ENCODE results near the gene LRBA. TPM values are rescaled to one million over a fixed set of nuclear protein-coding genes. Genes with fewer than 3 reads are reported as not detected.
"Not testable (repeated sequence)": the region's sequence is repeated elsewhere in the genome, so short reads cannot be mapped to it uniquely, and the experiment has no call there.

The LRBA gene
- polyA plus RNA-seq, 4 donors: 56.5 to 78.7 (median 64.2) TPM

- DNase-seq (ENCODE audit: low read depth in 4 of 4, low spot score in 2 of 4): no peak
Observed at GRCh38 chr4:150978738-150979575, 36.1 kb downstream of the LRBA start.

DNA sequence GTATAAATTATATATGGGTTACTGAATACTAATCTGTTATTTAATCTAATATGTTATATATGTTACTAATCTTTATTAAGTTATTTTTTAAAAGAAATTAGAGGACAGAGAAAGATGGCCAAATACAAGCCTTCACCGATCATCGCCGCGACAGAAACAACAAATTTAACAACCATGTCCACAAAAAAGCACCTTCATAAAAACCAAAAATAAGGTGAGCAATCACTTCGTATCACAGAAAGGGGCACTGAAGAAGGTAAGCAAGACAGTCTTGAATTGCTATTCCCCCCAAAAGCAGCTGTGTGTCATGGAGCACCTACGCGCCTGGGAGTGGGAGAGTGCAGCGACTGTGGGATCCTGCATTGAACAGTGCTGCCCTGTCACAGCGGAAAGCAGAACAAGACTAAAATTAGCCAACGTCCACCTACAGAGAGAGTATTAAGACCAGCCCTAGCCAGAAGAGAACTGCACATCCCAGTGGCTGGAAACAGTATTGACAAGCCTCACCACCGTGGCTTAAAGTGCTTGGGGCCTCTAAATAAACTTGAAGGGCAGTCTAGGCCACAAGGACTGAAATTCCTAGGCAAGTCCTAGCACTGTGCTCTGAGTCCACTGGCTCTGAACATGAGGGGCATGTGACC is 38.5 kb downstream of the LRBA start:
- no peak for DNase-seq (ENCODE audit: low read depth in 4 of 4, low spot score in 2 of 4)

- DNase-seq (ENCODE audit: low read depth in 4 of 4, low spot score in 2 of 4): no peak
Observed at GRCh38 chr4:150974750-150975149, 40.3 kb downstream of the LRBA start.

- DNase-seq (ENCODE audit: low read depth in 4 of 4, low spot score in 2 of 4): no peak
Observed at GRCh38 chr4:150974252-150974640, 40.8 kb downstream of the LRBA start.

- DNase-seq (ENCODE audit: low read depth in 4 of 4, low spot score in 2 of 4): peak in 1 of 4 donors; percentile 13
Observed at GRCh38 chr4:150973626-150974251, 41.3 kb downstream of the LRBA start.

DNA sequence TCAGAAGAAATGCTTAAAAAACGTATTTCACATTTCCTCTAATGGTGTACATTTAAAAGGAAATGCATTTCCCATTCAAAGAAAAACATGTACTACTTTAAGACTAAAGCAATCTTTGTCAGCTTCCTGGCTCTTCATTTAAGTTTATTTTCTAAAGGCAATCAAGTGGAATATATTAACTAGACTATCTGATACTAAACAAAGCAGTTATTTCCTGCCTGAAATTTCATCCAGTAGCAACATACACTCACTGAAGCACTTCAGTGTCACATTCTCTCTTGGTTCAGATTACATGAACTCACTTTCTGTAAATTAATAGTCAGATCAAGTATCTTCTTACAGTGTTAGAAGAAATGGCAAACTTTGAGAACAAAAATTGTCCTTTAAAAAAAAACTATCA is 42.5 kb downstream of the LRBA start:
- peak in 2 of 4 donors; percentile 21 to 37 for DNase-seq (ENCODE audit: low read depth in 4 of 4, low spot score in 2 of 4)

DNA sequence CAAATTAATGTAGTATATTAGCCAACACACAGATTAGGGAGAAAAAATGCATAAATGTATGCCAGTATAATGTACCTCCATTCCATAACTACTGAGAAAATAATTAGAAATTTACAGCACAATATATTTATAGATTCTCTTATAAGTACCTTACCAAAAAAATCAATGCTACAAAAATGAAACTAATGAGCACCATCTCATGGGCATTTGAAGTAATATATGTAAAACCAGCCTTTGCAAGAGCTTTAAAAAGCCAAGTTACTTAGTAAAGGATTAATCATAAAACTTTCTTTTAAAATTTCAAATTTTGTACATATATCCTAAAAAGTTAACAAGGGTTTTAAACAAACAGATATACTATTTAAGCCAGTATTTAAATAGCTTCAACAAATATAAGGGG is 43.2 kb downstream of the LRBA start:
- DNase-seq (ENCODE audit: low read depth in 4 of 4, low spot score in 2 of 4): no peak

DNA sequence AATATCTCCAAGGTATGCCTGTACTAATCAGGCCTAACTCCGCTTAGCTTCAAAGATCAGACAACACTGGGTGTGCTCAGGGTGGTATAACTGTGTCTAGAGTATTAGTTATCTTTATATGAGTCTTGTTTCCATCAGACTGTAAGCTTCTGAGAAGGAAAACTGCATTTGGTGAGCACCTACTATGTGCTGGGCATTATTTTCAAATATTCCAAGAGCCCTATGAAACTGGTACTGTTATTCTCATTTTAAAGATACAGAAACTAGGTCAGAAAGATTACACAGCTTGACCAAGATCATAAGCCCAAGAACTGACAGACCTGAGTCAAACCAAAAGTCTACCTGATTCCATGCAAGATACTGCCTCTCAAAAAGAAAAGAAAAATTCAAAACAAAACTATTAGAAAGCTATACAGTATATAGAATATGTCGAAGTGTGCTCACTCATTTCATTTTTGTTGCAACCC is 44.4 kb downstream of the LRBA start:
- no peak for DNase-seq (ENCODE audit: low read depth in 4 of 4, low spot score in 2 of 4)

- no peak for DNase-seq (ENCODE audit: low read depth in 4 of 4, low spot score in 2 of 4)
Observed at GRCh38 chr4:150964754-150965153, 50.3 kb downstream of the LRBA start.

DNA sequence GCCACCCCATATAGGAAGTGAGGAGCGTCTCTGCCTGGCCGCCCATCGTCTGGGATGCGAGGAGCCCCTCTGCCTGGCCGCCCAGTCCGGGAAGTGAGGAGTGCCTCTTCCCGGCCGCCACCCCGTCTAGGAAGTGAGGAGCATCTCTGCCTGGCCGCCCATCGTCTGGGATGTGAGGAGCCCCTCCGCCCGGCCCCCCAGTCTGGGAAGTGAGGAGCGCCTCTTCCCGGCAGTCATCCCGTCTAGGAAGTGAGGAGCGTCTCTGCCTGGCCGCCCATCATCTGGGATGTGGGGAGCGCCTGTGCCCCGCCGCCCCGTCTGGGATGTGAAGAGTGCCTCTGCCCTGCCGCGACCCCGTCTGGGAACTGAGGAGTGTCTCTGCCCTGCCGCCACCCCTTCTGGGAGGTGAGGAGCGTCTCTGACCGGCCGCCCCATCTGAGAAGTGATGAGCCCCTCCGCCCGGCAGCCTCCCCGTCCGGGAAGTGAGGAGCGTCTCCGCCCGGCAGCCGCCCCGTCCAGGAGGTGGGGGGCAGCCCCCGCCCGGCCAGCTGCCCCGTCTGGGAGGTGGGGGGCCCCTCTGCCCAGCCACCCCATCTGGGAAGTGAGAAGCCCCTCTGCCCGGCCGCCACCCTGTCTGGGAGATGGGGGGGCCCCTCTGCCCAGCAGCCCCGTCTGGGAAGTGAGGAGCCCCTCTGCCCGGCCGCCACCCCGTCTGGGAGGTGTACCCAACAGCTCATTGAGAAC is 51.3 kb downstream of the LRBA start:
- not testable (repeated sequence) for DNase-seq (ENCODE audit: low read depth in 4 of 4, low spot score in 2 of 4)

- no peak for DNase-seq (ENCODE audit: low read depth in 4 of 4, low spot score in 2 of 4)
Observed at GRCh38 chr4:150962245-150962644, 52.8 kb downstream of the LRBA start.

DNA sequence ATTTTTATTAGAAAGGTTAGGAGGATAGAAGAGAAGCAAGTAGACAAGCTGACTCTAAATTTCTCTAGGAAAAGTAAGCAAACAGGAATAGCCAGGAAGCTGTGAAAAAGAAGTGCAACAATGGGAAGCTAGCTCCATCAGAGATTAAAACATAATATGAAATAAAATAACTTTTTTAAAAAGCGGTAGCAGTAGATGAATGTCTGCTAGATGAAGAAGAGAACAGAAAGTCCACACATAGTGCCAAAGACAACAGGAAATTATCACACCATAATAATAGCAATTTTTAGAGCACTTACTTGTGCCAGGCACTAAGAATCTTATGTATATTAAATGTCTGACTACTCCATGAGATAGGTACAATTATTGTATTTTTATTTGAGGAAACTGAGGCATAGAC is 53.5 kb downstream of the LRBA start:
- no peak for DNase-seq (ENCODE audit: low read depth in 4 of 4, low spot score in 2 of 4)

DNA sequence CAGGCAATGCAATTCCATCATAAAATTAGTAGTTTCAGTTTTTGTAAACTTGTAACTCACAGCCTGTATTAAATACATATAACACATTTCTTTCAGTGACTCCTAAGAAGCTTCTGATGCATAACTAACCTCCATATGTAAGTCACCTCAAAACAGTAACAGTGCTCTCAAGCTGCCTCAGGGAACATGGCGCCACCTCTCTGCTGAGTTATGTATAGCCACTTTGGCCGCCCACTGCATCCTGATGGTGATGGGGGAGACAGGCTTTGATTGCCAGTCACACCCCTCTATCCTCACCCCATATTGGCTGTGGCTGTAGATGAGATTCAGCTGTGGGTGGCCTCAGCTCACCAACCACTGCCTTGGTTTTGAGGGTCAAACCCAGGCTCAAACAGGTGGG is 54.3 kb downstream of the LRBA start:
- no peak for DNase-seq (ENCODE audit: low read depth in 4 of 4, low spot score in 2 of 4)

- no peak for DNase-seq (ENCODE audit: low read depth in 4 of 4, low spot score in 2 of 4)
Observed at GRCh38 chr4:150960079-150960478, 55.0 kb downstream of the LRBA start.

GRCh38 chr4:150957981-150958380 is 57.1 kb downstream of the LRBA start:
- not testable (repeated sequence) for DNase-seq (ENCODE audit: low read depth in 4 of 4, low spot score in 2 of 4)

DNA sequence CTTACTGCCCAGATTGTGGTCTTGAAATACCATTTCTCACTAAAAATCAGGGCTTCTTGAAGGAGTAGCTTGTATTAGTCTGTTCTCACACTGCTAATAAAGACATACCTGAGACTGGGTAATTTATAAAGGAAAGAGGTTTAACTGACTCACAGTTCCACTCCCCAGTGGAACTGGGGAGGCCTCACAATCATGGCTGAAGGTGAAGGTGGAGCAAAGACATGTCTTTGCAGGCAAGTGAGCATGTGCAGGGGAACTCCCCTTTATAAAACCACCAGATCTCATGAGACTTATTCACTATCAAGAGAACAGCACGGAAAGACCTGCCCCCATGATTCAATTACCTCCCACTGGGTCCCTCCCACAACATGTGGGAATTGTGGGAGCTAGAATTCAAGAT is 58.0 kb downstream of the LRBA start:
- not testable (repeated sequence) for DNase-seq (ENCODE audit: low read depth in 4 of 4, low spot score in 2 of 4)

DNA sequence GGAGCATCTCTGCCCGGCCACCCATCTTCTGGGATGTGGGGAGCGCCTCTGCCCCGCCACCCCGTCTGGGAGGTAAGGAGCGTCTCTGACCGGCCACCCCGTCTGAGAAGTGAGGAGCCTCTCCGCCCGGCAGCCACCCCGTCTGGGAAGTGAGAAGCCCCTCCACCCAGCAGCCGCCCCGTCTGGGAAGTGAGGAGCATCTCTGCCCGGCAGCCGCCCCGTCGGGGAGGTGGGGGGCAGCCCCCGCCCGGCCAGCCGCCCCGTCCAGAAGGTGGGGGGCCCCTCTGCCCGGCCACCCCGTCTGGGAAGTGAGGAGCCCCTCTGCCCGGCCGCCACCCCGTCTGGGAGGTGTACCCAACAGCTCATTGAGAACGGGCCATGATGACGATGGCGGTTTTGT is 61.2 kb downstream of the LRBA start:
- not testable (repeated sequence) for DNase-seq (ENCODE audit: low read depth in 4 of 4, low spot score in 2 of 4)

DNA sequence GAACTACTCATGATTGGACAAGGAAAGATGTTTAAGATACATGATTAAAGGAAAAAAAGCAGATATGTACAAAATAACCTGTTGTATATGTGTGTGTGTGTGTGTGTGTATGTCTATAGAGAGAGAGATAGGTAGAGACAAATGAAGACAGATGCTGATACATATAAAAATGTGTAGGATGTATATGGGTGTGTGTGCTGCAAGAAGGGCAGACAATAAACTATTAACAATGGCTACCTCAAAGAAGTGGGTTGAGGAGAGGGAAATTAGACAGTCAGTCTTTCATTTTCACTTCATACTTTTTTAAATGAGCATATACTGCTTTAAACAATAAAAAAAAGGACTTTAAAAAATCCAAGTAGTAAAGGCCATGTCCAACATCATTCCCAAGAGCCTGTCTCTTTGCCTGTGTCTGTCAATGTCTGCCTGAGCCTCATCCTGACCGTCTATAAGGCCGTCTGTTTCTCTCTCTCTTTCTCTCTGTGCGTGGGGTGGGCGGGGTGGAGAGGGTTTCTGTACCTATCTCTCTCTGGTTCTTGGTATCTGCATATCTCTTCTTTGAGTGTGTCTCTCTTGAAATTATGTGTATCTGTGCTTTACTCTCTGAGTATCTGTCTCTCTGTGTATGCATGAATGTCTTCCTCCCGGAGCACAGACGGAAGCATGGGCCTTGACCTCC is 62.8 kb downstream of the LRBA start:
- no peak for DNase-seq (ENCODE audit: low read depth in 4 of 4, low spot score in 2 of 4)

- DNase-seq (ENCODE audit: low read depth in 4 of 4, low spot score in 2 of 4): no peak
Observed at GRCh38 chr4:150950657-150951288, 64.3 kb downstream of the LRBA start.

GRCh38 chr4:150949943-150950342 is 65.1 kb downstream of the LRBA start:
- no peak for DNase-seq (ENCODE audit: low read depth in 4 of 4, low spot score in 2 of 4)
